ENCODE measurements around the gene SMAD4.

GRCh38 chr18:51082571-51083267 lies 52.7 kb downstream of the SMAD4 start:
- TF ChIP-seq TAF1 (IDR thresholded peaks at IDR 0.05; ENCODE audit: low read depth) (no peak), CEBPB (IDR thresholded peaks at IDR 0.05) (no peak), EP300 (IDR thresholded peaks at IDR 0.05; ENCODE audit: borderline replicate concordance) (no peak), REST (IDR thresholded peaks at IDR 0.05; ENCODE audit: low read depth) (no peak), YY1 (IDR thresholded peaks at IDR 0.05; ENCODE audit: low read depth) (no peak), EGR1 (IDR thresholded peaks at IDR 0.05) (no peak), FOXM1 (IDR thresholded peaks at IDR 0.05; ENCODE audit: borderline replicate concordance, low read depth) (no peak), NFIC (IDR thresholded peaks at IDR 0.05) (no peak), MAX (IDR thresholded peaks at IDR 0.05) (no peak)

Data from Ishikawa (cell line).